Fibroblast of skin of left quadriceps (primary cell): Measurements from ENCODE around the gene TBL1X.
"Not testable (repeated sequence)": the region's sequence is repeated elsewhere in the genome, so short reads cannot be mapped to it uniquely, and the experiment has no call there.

Experiments used
- DNase-seq, 2 experiments: peaks; one replicate each; pipeline ENCODE4 v3.0.0-alpha.2; 2013; ENCODE audit warnings: low read depth in 2 of 2

The TBL1X gene

DNA sequence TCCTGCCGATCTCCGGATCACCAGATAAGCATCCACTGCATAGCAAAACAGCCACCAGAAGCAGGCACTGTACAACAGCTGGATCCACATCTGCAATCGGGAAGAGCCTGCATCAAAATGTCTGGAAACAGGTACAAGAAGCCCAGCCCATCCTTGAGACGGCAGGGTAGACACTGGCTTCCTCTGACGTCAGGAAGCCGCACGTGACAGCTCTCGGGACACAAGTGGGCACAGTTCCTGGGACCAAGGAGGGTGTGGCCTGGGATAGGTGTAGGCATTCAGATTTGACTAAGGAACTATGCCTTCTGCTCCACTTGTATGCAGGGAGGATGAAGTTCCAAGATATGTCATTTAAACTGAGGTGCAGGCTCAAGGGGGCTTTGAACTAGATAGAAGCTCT, 294.5 kb downstream of the TBL1X start:
- DNase-seq: no peak

DNA sequence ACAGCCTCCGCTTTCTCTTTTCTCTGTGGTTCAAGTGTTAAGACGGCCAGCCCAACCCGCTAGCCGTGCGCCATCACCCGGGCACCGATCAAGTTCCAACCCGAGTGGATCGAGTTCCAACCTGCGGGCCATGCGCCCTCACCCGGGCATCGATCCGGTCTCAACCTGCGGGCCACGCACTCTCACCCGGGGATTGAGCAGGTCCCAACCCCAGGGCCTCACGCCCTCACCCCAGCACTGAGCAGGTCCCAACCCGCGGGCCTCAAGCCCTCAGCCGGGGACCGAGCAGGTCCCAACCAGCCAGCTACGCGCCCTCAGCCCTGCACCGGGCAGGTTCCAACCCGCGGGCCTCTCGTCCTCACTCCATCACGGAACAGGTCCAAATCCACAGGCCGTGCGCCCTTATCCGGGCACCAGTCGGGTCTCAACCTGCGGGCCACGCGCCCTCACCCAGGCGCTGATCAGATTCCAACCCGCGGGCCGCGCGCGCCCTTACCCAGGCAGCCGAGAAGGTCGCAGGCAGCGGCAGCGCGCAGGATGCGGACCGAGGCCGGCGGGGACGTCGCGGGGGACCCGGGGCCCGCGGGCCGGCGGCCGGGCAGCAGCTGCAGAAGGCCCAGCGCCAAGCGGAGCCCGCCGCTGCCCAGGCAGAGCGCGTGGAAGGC, 300.3 kb downstream of the TBL1X start:
- DNase-seq: no peak

DNA sequence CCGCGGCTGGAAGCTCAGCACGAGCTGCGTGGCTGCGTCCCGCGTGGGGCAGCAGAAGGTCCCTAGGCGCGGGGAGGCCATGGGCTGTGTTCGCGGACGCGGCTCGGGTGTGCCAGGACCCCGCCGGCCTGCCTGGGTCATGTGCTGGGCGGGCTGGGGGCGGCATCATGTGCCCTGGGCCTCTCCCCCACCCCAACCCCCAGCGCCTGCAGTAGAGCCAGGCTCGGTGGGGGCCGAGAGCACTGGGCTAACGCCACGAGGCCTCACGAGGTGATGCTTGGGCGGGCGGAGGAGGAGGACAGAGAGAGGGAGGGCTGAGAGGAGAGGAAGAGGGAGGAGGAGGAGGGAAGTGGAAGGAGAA, 300.9 kb downstream of the TBL1X start, which contains the start of gene GPR143:
Gene GPR143, minus strand, starts transcription at position 111 of the 361 bp plus-strand sequence. Its CDS starts 30 bp downstream, at position 81.
- no peak for DNase-seq

DNA sequence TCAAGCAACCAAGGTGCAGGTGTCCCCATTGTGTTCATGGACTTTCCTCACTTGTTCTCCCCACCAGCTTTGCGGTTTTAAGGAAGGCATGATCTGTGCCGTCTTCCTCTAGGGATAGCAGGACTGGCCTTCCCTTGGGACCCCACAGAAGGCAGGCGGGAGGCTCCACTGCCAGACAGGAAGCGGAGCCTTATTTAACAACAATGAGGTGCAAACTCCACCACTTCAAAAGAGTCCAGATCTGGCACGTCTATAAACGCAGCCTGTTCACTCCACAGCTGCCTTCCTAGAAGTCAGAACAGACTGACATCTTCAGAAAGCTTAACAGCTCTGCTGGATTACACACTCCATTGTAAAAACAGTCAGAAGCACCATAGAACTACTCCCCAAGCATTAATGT, 302.5 kb downstream of the TBL1X start:
- no peak for DNase-seq

DNA sequence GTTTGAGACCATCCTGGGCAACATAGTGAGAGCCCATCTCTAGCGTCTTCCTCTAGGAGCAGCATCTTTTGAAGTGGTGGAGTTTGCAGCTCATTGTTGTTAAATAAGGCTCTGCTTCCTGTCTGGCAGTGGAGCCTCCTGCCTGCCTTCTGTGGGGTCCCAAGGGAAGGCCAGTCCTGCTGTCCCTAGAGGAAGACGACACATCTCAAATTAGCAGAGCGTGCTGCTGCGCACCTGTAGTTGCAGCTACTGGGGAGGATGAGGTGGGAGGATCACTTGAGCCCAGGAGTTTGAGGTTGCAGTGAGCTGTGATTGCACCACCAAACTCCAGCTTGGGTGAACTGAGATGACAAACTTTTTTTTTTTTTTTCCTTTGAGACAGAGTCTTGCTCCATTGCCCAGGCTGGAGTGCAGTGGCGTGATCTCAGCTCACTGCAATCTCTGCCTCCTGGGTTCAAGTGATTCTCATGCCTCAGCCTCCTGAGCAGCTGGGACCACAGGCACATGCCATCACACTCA, 303.5 kb downstream of the TBL1X start:
- not testable (repeated sequence) for DNase-seq

DNA sequence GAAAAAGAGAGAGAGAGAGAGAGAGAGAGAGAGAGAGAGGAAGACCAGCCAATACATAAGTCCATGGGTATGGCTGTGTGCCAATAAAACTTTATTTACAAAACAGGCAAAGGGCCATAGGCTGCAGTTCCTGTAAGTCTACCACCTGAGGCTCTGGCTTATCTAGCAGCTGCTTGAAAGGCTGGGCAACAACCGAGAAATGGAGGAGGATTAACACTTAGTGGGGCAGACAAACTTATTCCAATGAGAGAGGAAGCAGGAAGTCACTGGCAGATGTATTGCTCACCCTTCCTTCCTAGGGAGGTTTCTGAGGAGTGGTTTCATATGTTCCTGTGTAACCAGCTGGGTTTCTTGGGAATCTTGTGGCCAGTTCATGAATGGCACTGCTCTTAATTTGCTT, 305.5 kb downstream of the TBL1X start:
- no peak for DNase-seq

DNA sequence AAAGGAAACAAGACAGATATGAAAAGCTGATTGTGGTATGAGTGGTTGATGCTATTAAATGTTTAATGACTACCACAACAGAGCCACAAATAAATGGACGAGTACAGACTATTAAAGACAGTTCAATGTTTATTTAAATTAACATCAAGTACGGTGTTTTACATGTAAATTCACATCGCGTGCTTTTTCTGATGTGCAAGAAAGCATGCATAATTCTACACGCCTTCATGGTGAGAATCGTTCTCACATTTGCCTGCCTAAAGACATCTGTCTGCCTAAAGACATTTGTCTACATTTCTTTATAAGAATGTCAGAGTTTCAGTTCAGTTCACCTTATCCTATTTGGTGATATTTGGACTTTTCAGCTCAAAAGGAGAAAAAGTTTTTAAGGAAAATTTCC, 308.1 kb downstream of the TBL1X start:
- DNase-seq: no peak

DNA sequence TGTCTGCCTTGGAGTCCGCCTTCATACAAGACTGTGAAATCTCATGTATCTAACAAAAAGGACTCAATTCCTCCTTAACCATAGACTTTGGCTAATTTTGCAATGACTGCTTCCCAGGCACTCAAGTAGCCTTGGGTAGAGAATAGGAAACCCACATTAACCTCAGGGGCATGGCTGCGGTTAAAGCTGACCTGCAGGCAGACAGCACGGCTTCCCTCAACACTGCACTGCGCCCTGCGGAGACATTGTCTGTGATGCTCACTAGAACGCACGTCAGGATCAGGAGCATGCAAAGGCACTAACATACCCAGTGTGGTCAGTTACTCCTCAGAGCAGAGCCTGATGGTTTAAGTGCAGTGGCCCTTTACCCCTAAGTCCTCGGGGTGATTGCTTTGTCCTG, 311.1 kb downstream of the TBL1X start:
- no peak for DNase-seq

DNA sequence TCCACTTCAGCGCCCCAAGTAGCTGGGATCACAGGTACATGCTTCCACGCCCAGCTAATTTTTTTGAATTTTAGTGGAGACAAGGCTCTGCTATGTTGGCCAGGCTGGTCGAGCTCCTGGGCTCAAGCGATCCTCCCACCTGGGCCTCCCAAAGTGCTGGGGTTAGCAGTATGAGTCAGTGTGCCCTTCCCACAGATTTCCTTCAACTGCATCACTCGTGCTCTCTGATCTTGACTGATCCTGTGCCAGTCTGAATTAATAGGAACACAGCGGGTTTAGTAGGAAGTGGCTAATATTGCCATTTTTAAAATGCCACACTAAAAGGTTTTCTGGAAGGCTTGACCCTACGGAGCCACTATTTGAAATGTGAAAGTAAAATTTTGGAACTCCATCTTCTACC, 317.1 kb downstream of the TBL1X start:
- no peak for DNase-seq

DNA sequence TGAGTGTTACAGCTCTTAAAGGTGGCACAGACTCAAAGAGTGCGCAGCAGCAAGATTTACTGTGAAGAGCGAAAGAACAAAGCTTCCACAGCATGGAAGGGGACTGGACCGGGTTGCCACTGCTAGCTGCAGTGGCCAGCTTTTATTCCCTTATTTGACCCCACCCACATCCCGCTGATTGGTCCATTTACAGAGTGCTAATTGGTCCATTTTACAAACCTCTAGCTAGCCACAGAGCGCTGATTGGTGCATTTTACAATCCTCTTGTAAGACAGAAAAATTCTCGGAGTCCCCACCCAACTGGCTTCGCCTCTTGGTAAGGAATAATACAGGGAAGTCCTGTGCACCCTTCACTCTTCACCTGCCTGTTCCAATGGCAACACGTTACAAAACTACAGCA, 319.5 kb downstream of the TBL1X start:
- DNase-seq: no peak

DNA sequence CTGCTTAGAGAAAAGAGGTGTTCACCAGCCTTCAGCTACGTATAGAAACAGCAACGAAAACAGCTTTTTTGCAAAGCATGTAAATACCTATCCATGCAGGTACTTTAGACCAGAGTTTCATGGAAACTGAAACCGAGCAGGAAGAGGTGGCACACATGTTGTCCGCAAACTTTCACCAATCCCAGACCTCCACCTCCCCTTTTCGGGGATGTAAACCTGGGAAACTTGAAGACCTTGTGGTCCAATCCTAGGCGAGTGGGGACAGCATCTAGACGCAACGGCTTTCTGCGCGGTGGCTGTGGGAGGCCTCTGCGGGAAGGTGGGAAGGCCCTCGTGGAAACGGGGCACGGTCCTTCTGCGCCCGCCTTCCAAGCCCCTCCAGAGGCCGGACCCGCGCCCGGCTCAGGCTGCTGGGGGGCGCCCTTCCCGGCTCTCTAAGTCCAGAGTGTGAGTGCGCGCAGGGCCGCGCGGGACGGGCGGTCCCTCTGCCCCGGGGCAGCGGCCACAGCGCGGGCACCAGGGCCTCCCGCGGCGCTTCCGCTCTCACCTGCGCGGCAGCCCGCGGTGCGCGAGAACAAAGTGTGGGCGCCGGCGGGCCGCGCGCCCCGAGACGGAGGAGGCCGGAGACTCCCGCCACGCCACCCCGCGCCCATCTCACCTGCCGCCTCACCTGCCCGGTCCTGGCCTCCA, 320.5 kb downstream of the TBL1X start:
- DNase-seq: no peak

DNA sequence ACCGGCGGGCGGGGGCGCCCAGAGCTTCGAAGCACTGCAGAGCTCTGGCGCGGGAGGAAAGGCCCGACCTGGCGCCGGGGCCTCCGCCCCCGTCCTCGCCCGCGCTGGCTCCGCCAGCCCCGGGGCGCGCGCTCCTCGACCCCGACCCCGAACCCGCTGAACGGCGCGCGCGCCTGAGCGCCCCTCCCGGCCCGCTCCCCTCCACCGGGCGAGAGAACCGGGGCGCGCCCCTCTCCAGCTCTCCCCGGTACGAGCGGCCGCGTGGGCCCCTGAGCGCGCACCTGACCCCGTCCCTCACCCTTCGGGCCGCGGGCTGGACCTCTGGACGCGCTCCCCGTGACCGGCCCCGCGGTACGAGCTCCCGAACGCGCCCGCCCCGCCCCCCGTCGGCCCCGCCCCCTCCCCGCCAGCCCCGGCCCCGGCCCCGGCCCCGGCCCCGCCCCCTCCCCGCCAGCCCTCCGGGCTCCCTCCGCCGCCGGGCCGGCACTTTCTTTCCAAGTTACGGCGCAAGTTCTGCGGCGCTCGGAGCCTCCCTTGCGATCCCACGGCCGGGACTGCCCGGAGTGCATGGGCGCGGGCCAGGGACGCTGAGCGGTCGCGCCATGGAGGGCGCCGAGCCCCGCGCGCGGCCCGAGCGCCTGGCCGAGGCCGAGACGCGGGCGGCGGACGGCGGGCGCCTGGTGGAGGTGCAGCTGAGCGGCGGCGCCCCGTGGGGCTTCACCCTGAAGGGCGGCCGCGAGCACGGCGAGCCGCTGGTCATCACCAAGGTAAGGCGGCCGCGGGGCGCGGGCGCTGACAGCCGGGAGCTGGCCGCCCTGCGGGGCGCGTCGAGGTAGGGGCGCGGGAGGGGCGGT, 321.3 kb downstream of the TBL1X start, which contains the start of gene SHROOM2:
Gene SHROOM2, plus strand, starts transcription at position 486 of the 854 bp plus-strand sequence. Its CDS starts 117 bp downstream, at position 603.
- no peak for DNase-seq

DNA sequence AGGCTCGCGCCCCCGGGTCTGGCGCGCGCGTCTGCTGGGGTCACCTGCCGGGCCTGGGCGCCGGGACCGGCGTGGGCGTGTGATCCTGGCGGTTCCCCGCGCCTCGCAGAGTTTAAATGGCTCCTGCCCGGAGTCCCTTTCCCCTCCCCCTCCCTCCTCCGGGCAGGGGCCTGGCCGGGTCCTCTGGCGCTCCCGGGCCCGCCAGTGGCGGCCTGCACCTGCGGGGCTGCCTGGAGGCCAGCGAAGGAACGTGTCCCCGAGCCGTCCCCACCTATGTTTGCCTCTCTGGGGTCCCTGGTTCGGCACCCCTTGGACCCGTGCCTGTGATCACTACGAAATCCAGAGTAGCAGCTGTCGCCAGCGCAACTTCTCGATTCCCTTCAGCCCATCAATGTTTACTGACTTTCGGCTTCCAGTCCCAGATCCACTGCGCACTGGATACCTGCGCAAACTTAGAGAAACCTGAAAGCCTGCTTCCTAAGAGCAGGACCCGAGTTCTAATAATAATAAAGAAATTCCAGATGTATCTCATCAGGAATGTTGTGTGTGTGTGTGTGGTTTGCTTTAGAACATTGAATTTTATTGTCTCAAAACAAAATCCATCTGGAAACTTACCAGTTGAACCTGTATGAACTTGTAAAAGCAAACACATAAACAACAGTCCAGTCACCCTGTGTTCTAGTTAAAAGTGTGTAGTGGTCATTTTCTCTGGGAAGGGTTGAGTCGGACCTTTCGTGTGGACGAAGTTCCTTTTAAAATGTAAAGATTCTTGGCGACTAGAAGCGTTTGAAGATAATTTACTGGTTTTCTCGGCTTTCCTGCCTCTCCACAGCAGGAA, 322.2 kb downstream of the TBL1X start:
- DNase-seq: no peak

DNA sequence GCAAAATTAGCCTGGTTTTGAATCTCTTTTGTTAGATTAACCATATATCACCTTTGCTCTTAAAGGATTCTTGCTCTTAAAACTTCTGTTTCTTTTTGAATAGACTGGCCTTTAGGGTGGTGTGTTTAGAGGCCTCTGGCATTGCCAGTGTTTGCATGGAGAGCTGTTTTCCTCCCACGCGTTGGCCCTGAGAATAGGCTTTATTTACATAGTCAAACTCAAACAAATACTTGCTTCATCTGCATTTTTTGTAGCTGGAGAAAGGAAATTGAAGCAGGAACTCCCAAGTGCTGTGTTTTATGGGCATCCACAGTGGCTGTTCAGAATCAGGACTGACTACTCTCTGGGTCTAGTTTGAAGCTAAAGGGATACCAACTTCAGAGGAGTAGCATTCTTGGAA, 324.1 kb downstream of the TBL1X start:
- no peak for DNase-seq

DNA sequence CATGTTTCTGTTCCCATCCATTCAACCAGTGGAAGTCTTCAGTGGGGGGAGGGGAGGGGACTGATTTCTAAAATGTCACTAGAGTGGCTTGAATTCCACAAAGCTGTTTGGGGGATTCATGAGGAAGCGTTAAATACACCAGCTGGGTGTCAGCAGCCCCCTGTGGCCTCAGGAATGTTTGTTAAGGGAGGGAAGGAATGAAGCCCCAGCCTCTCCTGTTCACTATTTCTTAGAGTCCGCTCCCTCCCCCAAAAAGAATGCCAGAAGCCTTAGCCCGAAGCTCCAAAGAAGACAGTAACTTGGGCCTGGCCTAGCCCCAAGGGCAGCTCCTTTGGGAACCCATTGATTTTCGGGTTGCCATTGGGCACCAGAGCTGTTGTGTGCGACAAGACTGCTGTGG, 324.7 kb downstream of the TBL1X start:
- no peak for DNase-seq
